ENCODE measurements around the gene RBMS1. TPM values are rescaled to one million over a fixed set of nuclear protein-coding genes. Genes with fewer than 3 reads are reported as not detected.
A peak's percentile ranks its signal among the peaks of the same experiment; 100 is the strongest.

Gene RBMS1
- total and polyA plus RNA-seq, 2 of the 4 experiments (the other 2 are of a cell fraction) = 43.5 to 64.9 TPM

GRCh38 chr2:160431441-160431840 lies 62.2 kb downstream of the RBMS1 start:
- H3K27me3 ChIP-seq (ENCODE audit: control insufficient read depth, insufficient read depth, low read length) = no peaks in the 10 kb centered on the region
- ATAC-seq (ENCODE audit: low read depth) (no peak), DNase-seq (peak; percentile 50)
- no peak overlapping the region for H3K18ac ChIP-seq (ENCODE audit: low read depth, low read length)
- H4K8ac ChIP-seq (ENCODE audit: low read depth in 2 of 2, low read length in 2 of 2) = no peak overlapping the region
- no peak overlapping the region for H3K9ac ChIP-seq (ENCODE audit: low read depth, low read length)
- 0 out of 2 replicates have a peak, but pooled peaks cover 8% of the 10 kb centered on the region for H4K20me1 ChIP-seq (ENCODE audit: insufficient read depth, low read length)
- peaks cover 7% of the 10 kb centered on the region for H3K36me3 ChIP-seq (ENCODE audit: control insufficient read depth, insufficient read depth, low read length)
- peaks cover 32 to 59% of the 10 kb centered on the region in 2 experiments for H3K79me1 ChIP-seq (ENCODE audit: low read depth in 1 of 2, low read length in 2 of 2)
- peak overlapping the region; percentile 11 for H2BK5ac ChIP-seq (ENCODE audit: low read depth, low read length, poor library complexity, severe bottlenecking)
- BruUV-seq (replicated peaks) = no TSS peak
- no peak overlapping the region for H2AFZ ChIP-seq (replicated peaks; ENCODE audit: low read length, poor library complexity)
- POLR2A ChIA-PET (ENCODE audit: unreplicated experiment) = no interaction called here
- H3K9me3 ChIP-seq (ENCODE audit: control insufficient read depth, insufficient read depth, low read length) = peaks cover 4% of the 10 kb centered on the region
- H2BK15ac ChIP-seq (ENCODE audit: low read depth, low read length) = no peak overlapping the region
- H3K27ac ChIP-seq (ENCODE audit: insufficient read depth, low read length) = no peak overlapping the region
- H2AK9ac ChIP-seq (replicated peaks; ENCODE audit: low read depth, low read length, poor library complexity) = no peak overlapping the region
- peaks cover 9% of the 10 kb centered on the region for H3K4me1 ChIP-seq (ENCODE audit: control insufficient read depth, insufficient read depth, low read length)
- no peak overlapping the region for H3K4me3 ChIP-seq (ENCODE audit: insufficient read depth, low read depth, low read length)
- no peak overlapping the region for H4K5ac ChIP-seq (ENCODE audit: low read depth, low read length)
- no peak overlapping the region for H2AK5ac ChIP-seq (ENCODE audit: low read depth, low read length)
- TF ChIP-seq RAD21 (IDR thresholded peaks at IDR 0.05; ENCODE audit: low read length) (no peak), NFE2L2 (IDR thresholded peaks at IDR 0.05; ENCODE audit: low read depth, low read length) (no peak), CEBPB (IDR thresholded peaks at IDR 0.05; ENCODE audit: low read depth, low read length) (peak; percentile 23; the same call in 1 of the 2 replicates)
- no peak overlapping the region for H3K14ac ChIP-seq (replicated peaks; ENCODE audit: low read depth, low read length)
- WGBS, 2 experiments (ENCODE audit: extremely low coverage in 2 of 2, insufficient read length in 1 of 2) = 100% methylated on average over 1 of the region's 1 CpG; no CpG with 5 or more reads in 1 of the 2 experiments
- H3K23ac ChIP-seq (ENCODE audit: low read depth, low read length) = no peak overlapping the region
- dilution Hi-C loops (cut with HindIII; ENCODE audit: low sequenced_read_pairs, unreplicated experiment) (no loop called here), in situ Hi-C loops (cut with MboI; ENCODE audit: low sequenced_read_pairs) (no loop called here), intact Hi-C loops (cut with micrococcal nuclease) (no loop called here)
- no peak overlapping the region for H2BK120ac ChIP-seq (ENCODE audit: low read depth, low read length)
- H3K4me2 ChIP-seq (ENCODE audit: low read depth, low read length) = no peak overlapping the region
- no peak overlapping the region for H3K56ac ChIP-seq (ENCODE audit: extremely low read depth, insufficient read depth, low read length)
- CTCF ChIA-PET = no interaction called here
- H3K9me1 ChIP-seq (ENCODE audit: insufficient read depth, low read length) = peaks cover 2% of the 10 kb centered on the region; the same call in 1 of the 2 replicates
- no peak overlapping the region for H2BK20ac ChIP-seq (ENCODE audit: low read depth, low read length)
- H3K4ac ChIP-seq (ENCODE audit: low read depth, low read length) = no peak overlapping the region
- no peak overlapping the region for H4K91ac ChIP-seq (ENCODE audit: insufficient read depth, low read depth, low read length)

Measured in IMR-90 (cell line).